Gastrocnemius medialis (tissue), 4 donors: ENCODE results near the gene UPF2.
"Not testable (repeated sequence)": the region's sequence is repeated elsewhere in the genome, so short reads cannot be mapped to it uniquely, and the experiment has no call there.

Source experiments
- POLR2A ChIP-seq, 2 donors: fragments of 450-650 bp; IDR thresholded peaks; one replicate each; pipeline ENCODE4 v1.6.1; 2017; ENCODE audit warnings: antibody characterized with exemption in 2 of 2, mild to moderate bottlenecking in 2 of 2, moderate library complexity in 2 of 2
- TF ChIP-seq, protein P1 (sequence below), 5 experiments: fragments of 450-650 bp in 3 of 5; fragments of 200-600 bp in 2 of 5; sonication (generic) in 2 of 5; IDR thresholded peaks in 4 of 5; conservative IDR thresholded peaks in 1 of 5; 1 replicate in 4 of 5; 2 replicates in 1 of 5; pipeline ENCODE4 v1.5.1; 2016 to 2019; ENCODE audit warnings: antibody characterized with exemption in 5 of 5, mild to moderate bottlenecking in 3 of 5, moderate library complexity in 3 of 5

DNA sequence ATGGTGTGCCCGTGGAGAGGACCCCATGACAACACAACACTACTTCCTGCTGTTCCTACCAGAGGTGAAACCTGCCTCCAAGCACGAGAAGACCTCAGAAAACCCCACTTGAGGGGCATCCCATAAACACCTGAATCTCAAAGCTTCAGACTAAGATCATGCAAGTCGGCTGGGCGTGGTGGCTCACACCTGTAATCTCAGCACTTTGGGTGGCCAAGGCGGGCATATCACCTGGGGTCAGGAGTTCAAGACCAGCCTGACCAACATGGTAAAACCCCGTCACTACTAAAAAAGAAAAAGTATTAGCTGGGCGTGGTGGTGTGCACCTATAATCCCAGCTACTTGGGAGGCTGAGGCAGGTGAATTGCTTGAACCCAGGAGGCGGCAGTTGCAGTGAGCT, 153.3 kb downstream of the UPF2 start:
- not testable (repeated sequence) for TF ChIP-seq POLR2A (IDR thresholded peaks at IDR 0.05)
- TF ChIP-seq, protein P1, sequence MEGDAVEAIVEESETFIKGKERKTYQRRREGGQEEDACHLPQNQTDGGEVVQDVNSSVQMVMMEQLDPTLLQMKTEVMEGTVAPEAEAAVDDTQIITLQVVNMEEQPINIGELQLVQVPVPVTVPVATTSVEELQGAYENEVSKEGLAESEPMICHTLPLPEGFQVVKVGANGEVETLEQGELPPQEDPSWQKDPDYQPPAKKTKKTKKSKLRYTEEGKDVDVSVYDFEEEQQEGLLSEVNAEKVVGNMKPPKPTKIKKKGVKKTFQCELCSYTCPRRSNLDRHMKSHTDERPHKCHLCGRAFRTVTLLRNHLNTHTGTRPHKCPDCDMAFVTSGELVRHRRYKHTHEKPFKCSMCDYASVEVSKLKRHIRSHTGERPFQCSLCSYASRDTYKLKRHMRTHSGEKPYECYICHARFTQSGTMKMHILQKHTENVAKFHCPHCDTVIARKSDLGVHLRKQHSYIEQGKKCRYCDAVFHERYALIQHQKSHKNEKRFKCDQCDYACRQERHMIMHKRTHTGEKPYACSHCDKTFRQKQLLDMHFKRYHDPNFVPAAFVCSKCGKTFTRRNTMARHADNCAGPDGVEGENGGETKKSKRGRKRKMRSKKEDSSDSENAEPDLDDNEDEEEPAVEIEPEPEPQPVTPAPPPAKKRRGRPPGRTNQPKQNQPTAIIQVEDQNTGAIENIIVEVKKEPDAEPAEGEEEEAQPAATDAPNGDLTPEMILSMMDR (IDR thresholded peaks at IDR 0.05 in 4 of 5, conservative IDR thresholded peaks at IDR 0.05 in 1 of 5), result not testable (repeated sequence)
